HEK293T (cell line): ENCODE measurements around the gene TXNRD1.

Experiments used
- CTCF ChIA-PET: fragments of 350-600 bp; formaldehyde crosslinking; extraction: SDS; loops from one replicate; lab custom pipeline; 2021; ENCODE audit warnings: antibody characterized with exemption, inconsistent platforms; lab: Yijun Ruan, JAX
- POLR2A ChIA-PET: fragments of 350-600 bp; formaldehyde crosslinking; extraction: SDS; loops from one replicate; lab custom pipeline; 2020; ENCODE audit warnings: antibody characterized with exemption, inconsistent platforms; lab: Yijun Ruan, JAX
- DNase-seq: peaks from one replicate; pipeline ENCODE4 v3.0.0; 2012; ENCODE audit warnings: mixed read lengths; ENCODE audit errors: extremely low spot score
- ARNT ChIP-seq: fragments of 450-650 bp; IDR thresholded peaks from 2 replicates; pipeline ENCODE4 v1.6.1; 2017; ENCODE audit warnings: mild to moderate bottlenecking
- BHLHE40 ChIP-seq: fragments of 450-650 bp; IDR thresholded peaks from 2 replicates; pipeline ENCODE4 v1.6.1; 2016; ENCODE audit warnings: mild to moderate bottlenecking, moderate library complexity, borderline replicate concordance
- CTBP1 ChIP-seq: fragments of 450-650 bp; IDR thresholded peaks from 2 replicates; pipeline ENCODE4 v1.6.1; 2016; ENCODE audit warnings: borderline replicate concordance
- ELF4 ChIP-seq: fragments of 450-650 bp; IDR thresholded peaks from 2 replicates; pipeline ENCODE4 v1.6.1; 2017; ENCODE audit warnings: antibody characterized with exemption
- FOXA1 ChIP-seq: fragments of 450-650 bp; IDR thresholded peaks from 2 replicates; pipeline ENCODE4 v1.6.1; 2016; ENCODE audit warnings: mild to moderate bottlenecking
- FOXK2 ChIP-seq: fragments of 450-650 bp; IDR thresholded peaks from 2 replicates; pipeline ENCODE4 v1.6.1; 2016; ENCODE audit warnings: mild to moderate bottlenecking
- FOXM1 ChIP-seq: fragments of 450-650 bp; IDR thresholded peaks from 2 replicates; pipeline ENCODE4 v1.6.1; 2017; ENCODE audit warnings: mild to moderate bottlenecking, borderline replicate concordance
- HDGF ChIP-seq: fragments of 450-650 bp; IDR thresholded peaks from 2 replicates; pipeline ENCODE4 v1.6.1; 2017; ENCODE audit warnings: antibody characterized with exemption, borderline replicate concordance
- L3MBTL2 ChIP-seq: fragments of 450-650 bp; conservative IDR thresholded peaks from 2 replicates; pipeline ENCODE4 v1.6.1; 2016; ENCODE audit warnings: mild to moderate bottlenecking
- LEF1 ChIP-seq: fragments of 450-650 bp; IDR thresholded peaks from 2 replicates; pipeline ENCODE4 v1.6.1; 2017; ENCODE audit warnings: mild to moderate bottlenecking, borderline replicate concordance
- NFRKB ChIP-seq: fragments of 450-650 bp; IDR thresholded peaks from 2 replicates; pipeline ENCODE4 v1.6.1; 2016; ENCODE audit warnings: mild to moderate bottlenecking, moderate library complexity
- SP1 ChIP-seq: fragments of 450-650 bp; IDR thresholded peaks from 2 replicates; pipeline ENCODE4 v1.6.1; 2017
- SUZ12 ChIP-seq: fragments of 450-650 bp; IDR thresholded peaks from 2 replicates; pipeline ENCODE4 v1.6.1; 2016; ENCODE audit warnings: mild to moderate bottlenecking
- TARDBP ChIP-seq: fragments of 450-650 bp; IDR thresholded peaks from 2 replicates; pipeline ENCODE4 v1.6.1; 2016
- ZNF384 ChIP-seq: fragments of 450-650 bp; IDR thresholded peaks from 2 replicates; pipeline ENCODE4 v1.6.1; 2016
- TF ChIP-seq, protein P1 (sequence below): fragments of 450-650 bp; IDR thresholded peaks from 2 replicates; pipeline ENCODE4 v1.6.1; 2016

Gene TXNRD1

DNA sequence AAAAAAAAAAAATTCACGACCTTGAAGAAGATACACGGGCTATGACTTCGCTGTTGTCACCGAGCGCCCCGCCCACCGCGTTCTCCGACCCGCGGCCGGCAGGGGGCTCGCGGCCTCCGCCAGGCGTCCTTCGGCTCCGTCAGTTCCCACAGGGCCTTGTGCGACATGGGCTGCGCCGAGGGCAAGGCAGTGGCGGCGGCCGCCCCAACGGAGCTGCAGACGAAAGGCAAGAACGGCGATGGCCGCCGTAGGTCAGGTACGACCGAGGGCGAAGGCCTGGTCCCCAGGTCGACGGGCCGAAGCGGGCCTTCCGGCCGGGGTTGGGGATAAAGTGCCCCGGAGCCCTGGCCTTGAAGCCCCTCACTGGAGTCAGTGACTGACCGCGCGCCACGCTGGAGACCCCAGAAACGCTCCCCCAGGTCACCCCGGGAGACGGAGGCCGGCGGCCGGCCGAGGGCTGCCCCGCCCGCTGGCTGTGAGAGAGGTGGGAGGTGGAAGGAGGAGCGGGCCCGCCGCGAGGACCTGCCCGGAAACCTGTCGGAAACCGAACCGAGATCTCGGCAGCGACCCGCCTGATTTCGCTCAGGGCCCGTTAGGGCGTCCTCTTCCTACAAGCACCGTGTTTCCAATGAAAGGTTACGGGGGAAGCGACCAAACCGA is at the start of gene TXNRD1:
TXNRD1 (plus strand) TSS at position 142 of the 660 bp plus-strand sequence; CDS start at position 166, 24 bp downstream.
- POLR2A ChIA-PET: no interaction called here

DNA sequence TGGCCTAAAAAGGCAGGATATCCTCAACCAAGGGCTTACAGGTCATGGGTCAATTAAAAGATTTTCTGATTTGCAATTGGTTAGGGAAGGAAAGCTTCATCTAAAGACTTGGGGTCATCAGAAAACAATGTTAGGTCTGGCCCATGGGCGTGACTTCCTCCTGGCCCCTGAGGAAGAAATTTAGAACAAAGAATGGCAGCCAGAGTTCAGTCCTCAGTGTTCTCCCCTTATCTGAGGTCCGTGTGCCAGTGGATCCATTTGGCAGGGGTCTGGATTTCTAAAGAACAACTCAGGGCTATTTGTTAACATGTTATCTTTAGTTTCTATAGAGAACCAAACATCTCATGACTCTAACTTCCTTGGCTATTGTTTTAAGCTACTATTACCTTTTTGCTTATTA is 49.8 kb upstream of the TXNRD1 start:
- TF ChIP-seq ARNT: no peak
- TF ChIP-seq ZNF384: no peak
- TF ChIP-seq FOXM1: no peak
- no peak for TF ChIP-seq HDGF
- TF ChIP-seq LEF1: no peak
- TF ChIP-seq TARDBP: no peak
- TF ChIP-seq SUZ12: no peak
- TF ChIP-seq FOXK2: no peak
- TF ChIP-seq L3MBTL2: no peak
- no peak for TF ChIP-seq FOXA1
- TF ChIP-seq, protein P1, sequence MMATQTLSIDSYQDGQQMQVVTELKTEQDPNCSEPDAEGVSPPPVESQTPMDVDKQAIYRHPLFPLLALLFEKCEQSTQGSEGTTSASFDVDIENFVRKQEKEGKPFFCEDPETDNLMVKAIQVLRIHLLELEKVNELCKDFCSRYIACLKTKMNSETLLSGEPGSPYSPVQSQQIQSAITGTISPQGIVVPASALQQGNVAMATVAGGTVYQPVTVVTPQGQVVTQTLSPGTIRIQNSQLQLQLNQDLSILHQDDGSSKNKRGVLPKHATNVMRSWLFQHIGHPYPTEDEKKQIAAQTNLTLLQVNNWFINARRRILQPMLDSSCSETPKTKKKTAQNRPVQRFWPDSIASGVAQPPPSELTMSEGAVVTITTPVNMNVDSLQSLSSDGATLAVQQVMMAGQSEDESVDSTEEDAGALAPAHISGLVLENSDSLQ: no peak
- no peak for TF ChIP-seq ELF4
- TF ChIP-seq BHLHE40: no peak
- TF ChIP-seq NFRKB: no peak
- no peak for TF ChIP-seq SP1
- CTCF ChIA-PET: no interaction called here
- no peak for DNase-seq

More for the DNA sequence above, at the start of gene TXNRD1:
- TF ChIP-seq L3MBTL2 (no peak), FOXK2 (no peak), HDGF (no peak), NFRKB (no peak), SUZ12 (no peak), ZNF384 (no peak), FOXA1 (no peak), LEF1 (no peak), ELF4 (no peak), CTBP1 (no peak), FOXM1 (no peak)
- TF ChIP-seq, protein P1: no peak
- CTCF ChIA-PET: interaction anchor here (1.0 kb wide), 1 partner anchor 166 kb away, joined by 4 read pairs; no protein-coding TSS in a partner anchor
- DNase-seq: no peak

DNA sequence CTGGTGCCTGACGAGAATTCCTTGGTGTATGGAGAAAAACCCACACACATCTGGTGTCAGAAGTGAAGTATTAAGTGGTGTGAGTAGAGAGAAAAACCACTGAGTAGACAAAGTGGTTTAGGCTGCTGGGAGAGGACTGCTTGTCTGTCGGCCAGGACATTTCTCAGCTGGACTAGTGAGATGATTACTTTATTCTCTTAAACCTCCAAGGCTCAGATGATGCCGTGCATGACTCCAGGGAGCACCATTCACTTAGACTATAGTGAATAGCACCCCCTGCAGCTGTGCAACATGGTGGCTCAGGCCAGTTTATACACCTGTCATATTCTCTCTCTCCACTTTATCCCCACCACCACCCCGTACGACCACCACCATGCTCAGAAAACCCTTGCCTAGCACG is 49.1 kb upstream of the TXNRD1 start:
- POLR2A ChIA-PET: no interaction called here
- CTCF ChIA-PET: no interaction called here
- DNase-seq: no peak
- TF ChIP-seq CTBP1 (no peak), ELF4 (no peak), SP1 (no peak), HDGF (no peak), BHLHE40 (no peak), FOXK2 (no peak), SUZ12 (no peak), ZNF384 (no peak), FOXM1 (no peak)

More for the DNA sequence above, 49.8 kb upstream of the TXNRD1 start:
- POLR2A ChIA-PET: no interaction called here

DNA sequence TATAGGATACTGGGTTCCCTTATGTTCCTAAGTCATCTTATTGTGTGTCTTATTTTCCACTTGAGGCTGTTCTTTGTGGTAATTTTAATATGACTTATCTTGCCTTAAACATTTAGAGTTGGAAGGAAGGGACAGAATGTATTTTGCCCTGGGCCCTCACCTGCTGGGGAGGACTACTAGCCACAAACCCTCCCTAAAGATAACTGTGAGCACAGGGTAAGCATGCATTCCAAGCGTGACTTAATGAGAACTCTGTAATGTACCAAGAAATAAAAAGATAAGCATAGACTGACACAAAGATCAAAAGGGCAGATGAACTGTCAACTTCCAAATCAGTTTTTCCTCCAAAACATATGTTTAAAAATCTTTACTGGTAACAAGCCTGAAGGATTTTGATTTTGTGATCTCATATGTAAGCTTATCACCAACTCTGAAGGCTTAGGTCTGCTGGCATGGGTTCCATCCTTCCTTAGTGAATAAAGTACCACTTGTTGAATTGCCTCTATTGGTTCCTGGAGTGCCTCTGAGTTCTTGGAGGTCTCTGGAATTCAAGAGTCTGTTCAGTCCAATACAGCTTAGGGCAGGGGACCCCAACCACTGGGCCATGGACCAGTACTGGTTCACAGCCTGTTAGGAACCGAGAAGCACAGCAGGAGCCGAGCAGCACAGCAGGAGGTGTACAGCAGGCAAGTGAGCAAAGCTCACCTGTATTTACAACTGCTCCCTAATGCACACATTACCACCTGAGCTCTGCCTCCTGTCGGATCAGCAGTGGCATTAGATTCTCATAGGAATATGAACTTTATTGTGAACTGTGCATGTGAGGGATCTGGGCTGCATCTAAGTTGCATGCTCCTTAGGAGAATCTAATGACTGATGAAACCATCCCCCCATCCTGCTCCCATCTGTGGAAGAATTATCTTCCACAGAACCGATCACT is 47.8 kb upstream of the TXNRD1 start:
- TF ChIP-seq L3MBTL2 (no peak), LEF1 (no peak), BHLHE40 (no peak)
- ChIA-PET CTCF (no interaction called here), POLR2A (no interaction called here)
- no peak for DNase-seq

DNA sequence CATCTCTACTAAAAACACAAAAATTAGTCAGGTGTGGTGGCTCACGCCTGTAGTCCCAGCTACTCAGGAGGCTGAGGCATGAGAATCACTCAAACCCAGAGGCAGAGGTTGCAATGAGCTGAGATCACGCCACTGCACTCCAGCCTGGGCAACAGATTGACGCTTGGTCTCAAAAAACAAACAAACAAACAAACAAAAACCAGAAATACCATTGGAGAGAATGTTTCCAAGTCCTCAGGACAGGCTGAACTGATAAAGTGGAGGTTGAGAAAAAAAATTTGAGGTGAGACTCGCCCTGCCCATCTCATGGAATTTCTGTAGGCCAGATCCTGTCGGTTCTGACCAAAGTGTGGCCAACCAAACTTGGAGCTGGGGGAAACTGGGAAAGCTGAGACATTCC is 47.0 kb upstream of the TXNRD1 start:
- no peak for DNase-seq
- ChIA-PET POLR2A (no interaction called here), CTCF (interaction anchor here (0.6 kb wide), 1 partner anchor 304 kb away, joined by 3 read pairs; no protein-coding TSS in a partner anchor)
- TF ChIP-seq FOXM1: no peak
- TF ChIP-seq, protein P1: no peak
- no peak for TF ChIP-seq SUZ12
- TF ChIP-seq NFRKB: no peak
- no peak for TF ChIP-seq ELF4
- no peak for TF ChIP-seq FOXA1
